HEK293T (cell line): ENCODE results near the gene SNX24.

Experiments
- BHLHE40 ChIP-seq: fragments of 450-650 bp; IDR thresholded peaks from 2 replicates; pipeline ENCODE4 v1.6.1; 2016; ENCODE audit warnings: mild to moderate bottlenecking, moderate library complexity, borderline replicate concordance
- SP1 ChIP-seq: fragments of 450-650 bp; IDR thresholded peaks from 2 replicates; pipeline ENCODE4 v1.6.1; 2017

GRCh38 chr5:122864400-122864799 is 19.0 kb downstream of the SNX24 start:
- TF ChIP-seq BHLHE40 (no peak), SP1 (no peak)
